DOHH2 (cell line): Measurements from ENCODE around the gene BRCA1.
"Not testable (repeated sequence)": the region's sequence is repeated elsewhere in the genome, so short reads cannot be mapped to it uniquely, and the experiment has no call there.

Experiments used
- EZH2phosphoT487 ChIP-seq: fragments of 200-600 bp; sonication (generic); IDR thresholded peaks from 2 replicates; pipeline ENCODE4 v1.6.1; 2017; ENCODE audit warnings: borderline replicate concordance, mild to moderate bottlenecking, antibody characterized with exemption, low read length, moderate library complexity, mixed read lengths
- TF ChIP-seq, protein P1 (sequence below): fragments of 200-600 bp; sonication (generic); IDR thresholded peaks from one replicate; pipeline ENCODE4 v1.5.1; 2014; ENCODE audit warnings: antibody characterized with exemption, mild to moderate bottlenecking, low read depth, low read length; ENCODE audit not compliant: poor library complexity, severe bottlenecking

DNA sequence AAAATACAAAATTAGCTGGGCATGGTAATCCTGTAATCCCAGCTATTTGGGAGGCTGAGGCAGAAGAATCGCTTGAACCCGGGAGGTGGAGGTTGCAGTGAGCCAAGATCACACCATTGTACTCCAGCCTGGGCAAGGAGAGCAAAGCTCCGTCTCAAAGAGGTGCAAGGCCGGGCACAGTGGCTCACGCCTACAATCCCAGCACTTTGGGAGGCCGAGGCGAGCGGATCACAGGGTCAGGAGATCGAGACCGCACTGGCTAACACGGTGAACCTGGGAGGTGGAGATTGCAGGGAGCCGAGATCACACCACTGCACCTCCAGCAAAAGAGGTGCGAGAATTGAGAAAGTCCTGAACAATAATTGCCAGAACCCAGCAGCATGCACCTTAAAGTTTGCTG lies 124.3 kb downstream of the BRCA1 start:
- TF ChIP-seq, protein P1, sequence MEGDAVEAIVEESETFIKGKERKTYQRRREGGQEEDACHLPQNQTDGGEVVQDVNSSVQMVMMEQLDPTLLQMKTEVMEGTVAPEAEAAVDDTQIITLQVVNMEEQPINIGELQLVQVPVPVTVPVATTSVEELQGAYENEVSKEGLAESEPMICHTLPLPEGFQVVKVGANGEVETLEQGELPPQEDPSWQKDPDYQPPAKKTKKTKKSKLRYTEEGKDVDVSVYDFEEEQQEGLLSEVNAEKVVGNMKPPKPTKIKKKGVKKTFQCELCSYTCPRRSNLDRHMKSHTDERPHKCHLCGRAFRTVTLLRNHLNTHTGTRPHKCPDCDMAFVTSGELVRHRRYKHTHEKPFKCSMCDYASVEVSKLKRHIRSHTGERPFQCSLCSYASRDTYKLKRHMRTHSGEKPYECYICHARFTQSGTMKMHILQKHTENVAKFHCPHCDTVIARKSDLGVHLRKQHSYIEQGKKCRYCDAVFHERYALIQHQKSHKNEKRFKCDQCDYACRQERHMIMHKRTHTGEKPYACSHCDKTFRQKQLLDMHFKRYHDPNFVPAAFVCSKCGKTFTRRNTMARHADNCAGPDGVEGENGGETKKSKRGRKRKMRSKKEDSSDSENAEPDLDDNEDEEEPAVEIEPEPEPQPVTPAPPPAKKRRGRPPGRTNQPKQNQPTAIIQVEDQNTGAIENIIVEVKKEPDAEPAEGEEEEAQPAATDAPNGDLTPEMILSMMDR: not testable (repeated sequence)
- not testable (repeated sequence) for TF ChIP-seq EZH2phosphoT487
